NCI-H748 (cell line): ENCODE measurements around the gene KCNG3.
"Not testable (repeated sequence)": the region's sequence is repeated elsewhere in the genome, so short reads cannot be mapped to it uniquely, and the experiment has no call there.

Source experiments
- DNase-seq: peaks from one replicate; lab custom pipeline; 2025; ENCODE audit not compliant: unreplicated experiment; lab: John Stamatoyannopoulos, UW

KCNG3 gene

GRCh38 chr2:42430188-42430587 lies 63.6 kb downstream of the KCNG3 start:
- no peak for DNase-seq

GRCh38 chr2:42429352-42429751 lies 64.4 kb downstream of the KCNG3 start:
- no peak for DNase-seq

GRCh38 chr2:42425697-42426096 lies 68.1 kb downstream of the KCNG3 start:
- DNase-seq, result no peak

- no peak for DNase-seq
Observed at GRCh38 chr2:42424033-42424432, 69.7 kb downstream of the KCNG3 start.

- DNase-seq, result no peak
Observed at GRCh38 chr2:42421601-42422239, 72.1 kb downstream of the KCNG3 start.

- no peak for DNase-seq
Observed at GRCh38 chr2:42421157-42421485, 72.7 kb downstream of the KCNG3 start.

- no peak for DNase-seq
Observed at GRCh38 chr2:42414648-42415047, 79.1 kb downstream of the KCNG3 start.

GRCh38 chr2:42414158-42414557 lies 79.6 kb downstream of the KCNG3 start:
- no peak for DNase-seq

GRCh38 chr2:42410742-42411514 lies 82.9 kb downstream of the KCNG3 start:
- DNase-seq, result no peak

GRCh38 chr2:42408009-42408408 lies 85.8 kb downstream of the KCNG3 start:
- DNase-seq, result no peak

GRCh38 chr2:42407476-42407875 lies 86.3 kb downstream of the KCNG3 start:
- DNase-seq, result no peak

GRCh38 chr2:42404676-42405075 lies 89.1 kb downstream of the KCNG3 start:
- DNase-seq, result no peak

- no peak for DNase-seq
Observed at GRCh38 chr2:42401773-42402172, 92.0 kb downstream of the KCNG3 start.

GRCh38 chr2:42398052-42398451 lies 95.7 kb downstream of the KCNG3 start:
- DNase-seq, result not testable (repeated sequence)

- DNase-seq, result not testable (repeated sequence)
Observed at GRCh38 chr2:42393320-42393719, 100.5 kb downstream of the KCNG3 start.

- no peak for DNase-seq
Observed at GRCh38 chr2:42392191-42392590, 101.6 kb downstream of the KCNG3 start.
